DND-41 (cell line): Measurements from ENCODE around the gene TLR8.
"Not testable (repeated sequence)": the region's sequence is repeated elsewhere in the genome, so short reads cannot be mapped to it uniquely, and the experiment has no call there.

Source experiments
- ATAC-seq: fragments of 200-7000 bp; cut with Tn5 transposase; 3 replicates; pipeline ENCODE4 v1.9.1; 2021; ENCODE audit warnings: low read depth; ENCODE audit not compliant: insufficient read depth
- DNase-seq: peaks from one replicate; pipeline ENCODE4 v3.0.0-alpha.2; 2020
- H2AFZ ChIP-seq: 2 replicates; pipeline ENCODE4 v1.6.0; 2012; ENCODE audit warnings: low read depth, low read length
- H3K27ac ChIP-seq: 2 replicates; pipeline ENCODE4 v1.5.1; 2012; ENCODE audit warnings: low read length, inconsistent platforms
- H3K27me3 ChIP-seq: fragments of 200-600 bp; sonication (generic); 2 replicates; pipeline ENCODE4 v1.6.0; 2012; ENCODE audit warnings: low read length, mild to moderate bottlenecking, inconsistent platforms; ENCODE audit not compliant: insufficient read depth, poor library complexity
- H3K36me3 ChIP-seq: 2 replicates; pipeline ENCODE4 v1.5.1; 2012; ENCODE audit warnings: low read length, inconsistent platforms; ENCODE audit not compliant: insufficient read depth
- H3K4me1 ChIP-seq: 2 replicates; pipeline ENCODE4 v1.5.1; 2012; ENCODE audit warnings: mild to moderate bottlenecking, low read length; ENCODE audit not compliant: insufficient read depth
- H3K4me2 ChIP-seq: 2 replicates; pipeline ENCODE4 v1.6.0; 2012; ENCODE audit warnings: mild to moderate bottlenecking, moderate library complexity, low read length, inconsistent platforms; ENCODE audit not compliant: insufficient read depth
- H3K4me3 ChIP-seq, 2 experiments: fragments of 200-600 bp in 1 of 2; shearing (Covaris generic) in 1 of 2; 2 replicates each; pipeline ENCODE4 v1.5.1; 2012 to 2016; ENCODE audit warnings: inconsistent platforms in 2 of 2, low read length in 2 of 2, mild to moderate bottlenecking in 2 of 2, low read depth in 1 of 2, moderate library complexity in 1 of 2
- H3K79me2 ChIP-seq: 2 replicates; pipeline ENCODE4 v1.6.0; 2012; ENCODE audit warnings: low read length, inconsistent platforms; ENCODE audit not compliant: insufficient read depth
- H3K9ac ChIP-seq: 2 replicates; pipeline ENCODE4 v1.6.0; 2012; ENCODE audit warnings: low read depth, mild to moderate bottlenecking, inconsistent platforms, low read length, moderate library complexity
- H3K9me3 ChIP-seq: 2 replicates; pipeline ENCODE4 v1.5.1; 2012; ENCODE audit warnings: low read length, moderate library complexity, mild to moderate bottlenecking, inconsistent platforms; ENCODE audit not compliant: insufficient read depth, severe bottlenecking
- H4K20me1 ChIP-seq: 2 replicates; pipeline ENCODE4 v1.6.0; 2012; ENCODE audit warnings: low read length; ENCODE audit not compliant: insufficient read depth
- EZH2 ChIP-seq: IDR thresholded peaks from 3 replicates; pipeline ENCODE4 v1.6.1; 2012; ENCODE audit warnings: borderline replicate concordance, low read depth, mild to moderate bottlenecking, moderate library complexity, low read length, inconsistent platforms; ENCODE audit not compliant: severe bottlenecking
- TF ChIP-seq, protein P1 (sequence below): IDR thresholded peaks from 2 replicates; pipeline ENCODE4 v1.5.1; 2012; ENCODE audit warnings: borderline replicate concordance, low read length, moderate library complexity, mild to moderate bottlenecking; ENCODE audit not compliant: poor library complexity, severe bottlenecking; ENCODE audit errors: extremely low read depth

Gene TLR8

DNA sequence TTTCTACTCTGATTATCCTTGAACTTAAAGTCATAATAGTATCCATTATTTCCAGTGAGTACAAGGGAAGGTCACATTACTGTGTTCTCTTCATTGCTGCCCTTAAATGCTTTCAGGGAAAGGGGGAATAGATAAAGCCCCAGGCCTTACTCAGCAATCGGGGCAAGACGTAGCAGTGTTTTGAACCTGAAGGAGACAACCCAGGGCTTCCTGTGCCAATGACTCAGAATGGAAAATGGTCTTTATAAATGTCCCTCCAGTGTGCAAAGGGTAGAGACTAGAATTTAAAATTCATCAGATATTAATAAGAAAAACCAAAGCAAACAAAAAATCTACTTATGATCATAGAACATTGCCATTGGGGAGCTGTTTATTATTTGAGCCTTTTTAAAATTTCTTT lies 23.7 kb downstream of the TLR8 start:
- Histone ChIP-seq H3K4me2 (no peak overlapping the region), H3K36me3 (no peaks in the 10 kb centered on the region), H3K9ac (no peak overlapping the region), H3K79me2 (no peaks in the 10 kb centered on the region), H2AFZ (no peak overlapping the region), H3K4me3 (no peak overlapping the region), H4K20me1 (no peaks in the 10 kb centered on the region), H3K27ac (no peak overlapping the region), H3K9me3 (no peaks in the 10 kb centered on the region), H3K27me3 (no peaks in the 10 kb centered on the region), H3K4me1 (no peaks in the 10 kb centered on the region)
- ATAC-seq = no peak
- no peak for DNase-seq
- TF ChIP-seq EZH2 = no peak
- TF ChIP-seq, protein P1, sequence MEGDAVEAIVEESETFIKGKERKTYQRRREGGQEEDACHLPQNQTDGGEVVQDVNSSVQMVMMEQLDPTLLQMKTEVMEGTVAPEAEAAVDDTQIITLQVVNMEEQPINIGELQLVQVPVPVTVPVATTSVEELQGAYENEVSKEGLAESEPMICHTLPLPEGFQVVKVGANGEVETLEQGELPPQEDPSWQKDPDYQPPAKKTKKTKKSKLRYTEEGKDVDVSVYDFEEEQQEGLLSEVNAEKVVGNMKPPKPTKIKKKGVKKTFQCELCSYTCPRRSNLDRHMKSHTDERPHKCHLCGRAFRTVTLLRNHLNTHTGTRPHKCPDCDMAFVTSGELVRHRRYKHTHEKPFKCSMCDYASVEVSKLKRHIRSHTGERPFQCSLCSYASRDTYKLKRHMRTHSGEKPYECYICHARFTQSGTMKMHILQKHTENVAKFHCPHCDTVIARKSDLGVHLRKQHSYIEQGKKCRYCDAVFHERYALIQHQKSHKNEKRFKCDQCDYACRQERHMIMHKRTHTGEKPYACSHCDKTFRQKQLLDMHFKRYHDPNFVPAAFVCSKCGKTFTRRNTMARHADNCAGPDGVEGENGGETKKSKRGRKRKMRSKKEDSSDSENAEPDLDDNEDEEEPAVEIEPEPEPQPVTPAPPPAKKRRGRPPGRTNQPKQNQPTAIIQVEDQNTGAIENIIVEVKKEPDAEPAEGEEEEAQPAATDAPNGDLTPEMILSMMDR = no peak

DNA sequence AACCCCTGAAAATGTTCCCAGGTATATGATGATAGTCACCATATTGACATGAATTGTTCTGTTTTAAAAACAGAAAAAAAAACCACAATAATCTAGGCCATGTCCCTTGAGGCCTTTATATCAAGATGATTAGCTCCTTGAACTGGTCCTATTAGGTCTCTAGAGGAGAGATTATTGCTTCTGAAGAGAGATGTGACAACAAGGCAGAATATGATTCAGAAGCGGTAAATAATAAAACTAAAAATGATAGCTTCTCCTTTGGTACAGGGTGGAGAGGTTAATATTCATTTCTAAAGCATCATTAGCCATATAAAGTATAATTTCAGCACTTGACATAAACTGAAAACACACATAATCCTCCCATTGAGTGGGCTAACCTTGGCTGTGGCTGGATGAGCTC lies 25.8 kb downstream of the TLR8 start:
- H2AFZ ChIP-seq = no peak overlapping the region
- DNase-seq (no peak), ATAC-seq (no peak)
- H3K9me3 ChIP-seq = no peaks in the 10 kb centered on the region
- H3K27me3 ChIP-seq = no peaks in the 10 kb centered on the region
- no peak overlapping the region for H3K27ac ChIP-seq
- no peak overlapping the region for H3K9ac ChIP-seq
- no peaks in the 10 kb centered on the region for H3K36me3 ChIP-seq
- H3K79me2 ChIP-seq = no peaks in the 10 kb centered on the region
- TF ChIP-seq EZH2 = no peak
- TF ChIP-seq, protein P1 = no peak
- H3K4me1 ChIP-seq = no peaks in the 10 kb centered on the region
- H3K4me2 ChIP-seq = no peak overlapping the region
- H4K20me1 ChIP-seq = no peaks in the 10 kb centered on the region
- H3K4me3 ChIP-seq = no peak overlapping the region

DNA sequence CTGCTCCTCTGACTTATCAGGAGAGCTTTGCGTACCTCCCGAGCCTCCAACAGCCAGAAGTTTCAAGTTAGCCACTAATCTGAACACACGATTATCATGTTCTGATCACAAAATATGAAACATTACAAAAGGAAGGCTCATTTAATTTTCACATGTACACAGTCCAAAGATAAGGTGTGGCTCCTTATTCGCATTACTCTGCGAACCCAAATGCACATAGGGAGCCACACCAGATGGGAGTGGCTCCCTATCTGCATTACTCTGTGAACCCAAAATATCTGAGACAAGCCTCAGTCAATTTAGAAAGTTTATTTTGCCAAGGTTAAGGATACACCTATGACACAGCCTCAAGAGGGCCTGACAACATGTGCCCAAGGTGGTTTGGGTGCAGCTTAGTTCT lies 28.4 kb downstream of the TLR8 start:
- Histone ChIP-seq H3K79me2 (no peaks in the 10 kb centered on the region), H3K4me2 (no peak overlapping the region), H3K27ac (no peak overlapping the region), H3K9ac (no peak overlapping the region), H3K4me3 (no peak overlapping the region), H3K9me3 (no peaks in the 10 kb centered on the region), H3K36me3 (no peaks in the 10 kb centered on the region), H2AFZ (no peak overlapping the region), H3K27me3 (no peaks in the 10 kb centered on the region), H4K20me1 (no peaks in the 10 kb centered on the region), H3K4me1 (no peaks in the 10 kb centered on the region)
- no peak for TF ChIP-seq EZH2
- TF ChIP-seq, protein P1 = no peak
- no peak for DNase-seq
- no peak for ATAC-seq

DNA sequence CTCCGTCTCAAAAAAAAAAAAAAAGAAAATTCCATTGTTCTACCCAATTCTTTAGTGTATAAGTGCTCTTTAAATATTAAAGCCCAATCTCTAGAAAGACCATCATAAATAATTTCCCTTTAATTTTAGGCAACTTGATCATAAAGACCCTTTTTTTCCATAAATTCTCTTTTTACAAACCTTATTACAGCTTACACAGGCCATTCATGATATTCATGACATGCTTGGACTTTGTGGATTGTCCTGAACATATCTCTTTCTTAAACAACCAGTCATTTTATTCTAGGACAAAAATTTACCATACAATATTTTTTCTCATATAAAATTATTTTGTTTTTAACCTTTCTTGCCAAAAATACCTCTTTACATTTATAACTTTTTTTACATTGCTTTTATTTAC lies 30.5 kb downstream of the TLR8 start:
- ATAC-seq = no peak
- Histone ChIP-seq H4K20me1 (no peaks in the 10 kb centered on the region), H3K27me3 (no peaks in the 10 kb centered on the region), H3K4me2 (no peak overlapping the region), H3K27ac (no peak overlapping the region), H3K36me3 (no peaks in the 10 kb centered on the region), H3K4me3 (no peak overlapping the region), H3K9ac (no peak overlapping the region), H3K4me1 (no peaks in the 10 kb centered on the region), H2AFZ (no peak overlapping the region), H3K79me2 (no peaks in the 10 kb centered on the region), H3K9me3 (no peaks in the 10 kb centered on the region)
- no peak for DNase-seq
- TF ChIP-seq, protein P1 = no peak
- no peak for TF ChIP-seq EZH2

DNA sequence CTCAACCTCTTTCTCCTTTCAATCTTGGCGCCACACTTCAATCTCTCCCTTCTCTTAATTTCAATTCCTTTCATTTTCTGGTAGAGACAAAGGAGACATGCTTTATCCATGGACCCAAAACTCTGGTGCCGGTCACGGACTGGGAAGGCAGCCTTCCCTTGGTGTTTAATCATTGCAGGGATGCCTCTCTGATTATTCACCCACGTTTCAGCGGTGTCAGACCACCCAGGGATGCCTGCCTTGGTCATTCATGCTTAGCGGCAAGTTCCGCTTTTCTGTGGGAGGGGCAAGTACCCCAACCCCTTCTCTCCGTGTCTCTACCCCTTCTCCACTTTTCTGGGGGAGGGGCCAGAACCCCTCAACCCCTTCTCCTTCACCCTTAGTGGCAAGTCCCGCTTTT lies 34.1 kb downstream of the TLR8 start:
- not testable (repeated sequence) for H3K9me3 ChIP-seq, H2AFZ ChIP-seq, H3K27ac ChIP-seq, H3K36me3 ChIP-seq, H3K9ac ChIP-seq, ATAC-seq, H3K4me2 ChIP-seq, DNase-seq, H3K27me3 ChIP-seq, H3K4me3 ChIP-seq, H4K20me1 ChIP-seq, H3K4me1 ChIP-seq, H3K79me2 ChIP-seq
